Mucosa of stomach (tissue), 1 donor: ENCODE measurements around the gene VIPR1.

Experiments used
- H3K27me3 ChIP-seq: one replicate; pipeline ENCODE4 v1.7.0; 2013; ENCODE audit warnings: mild to moderate bottlenecking, low read length; ENCODE audit not compliant: control insufficient read depth, insufficient read depth
- H3K36me3 ChIP-seq: one replicate; pipeline ENCODE4 v1.7.0; 2013; ENCODE audit warnings: low read length; ENCODE audit not compliant: control insufficient read depth, insufficient read depth
- H3K4me1 ChIP-seq: one replicate; pipeline ENCODE4 v1.7.0; 2013; ENCODE audit warnings: mild to moderate bottlenecking, low read length; ENCODE audit not compliant: control insufficient read depth, insufficient read depth
- H3K4me3 ChIP-seq: one replicate; pipeline ENCODE4 v1.7.0; 2013; ENCODE audit warnings: low read length
- H3K9ac ChIP-seq: one replicate; pipeline ENCODE4 v1.7.0; 2013; ENCODE audit warnings: mild to moderate bottlenecking, low read length, moderate library complexity
- H3K9me3 ChIP-seq: one replicate; pipeline ENCODE4 v1.7.0; 2013; ENCODE audit warnings: mild to moderate bottlenecking, low read length, moderate library complexity; ENCODE audit not compliant: control insufficient read depth
- donor health status: Pancreatic carcinoma.

Gene VIPR1

DNA sequence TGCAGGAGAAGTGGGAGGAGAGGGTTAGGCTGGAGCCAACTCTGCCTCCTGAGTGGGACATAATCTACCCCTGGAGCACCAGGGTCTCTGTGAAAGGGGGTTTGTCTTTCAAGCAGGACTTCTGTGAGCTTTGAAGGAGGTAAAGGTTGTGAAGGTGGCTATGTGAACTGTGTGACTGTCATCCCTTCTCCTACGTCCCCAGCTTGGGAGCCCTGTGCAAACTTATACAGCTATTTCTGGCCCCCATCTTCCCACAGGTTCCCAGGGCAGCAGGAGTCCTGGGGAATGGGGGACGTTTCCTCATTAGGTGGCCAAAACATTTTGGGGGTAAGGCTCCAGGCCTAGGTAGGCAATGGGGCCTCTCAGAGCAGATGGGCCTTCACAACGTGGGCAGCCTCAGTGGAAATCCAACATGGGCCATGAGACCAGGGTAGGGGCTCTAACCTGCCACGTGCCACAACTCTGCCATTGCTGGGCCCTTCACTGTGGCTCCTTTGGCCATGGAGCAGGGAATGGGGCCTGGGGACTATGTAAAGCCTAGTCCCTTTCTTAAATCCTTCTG, 3.5 kb downstream of the VIPR1 start:
- H3K27me3 ChIP-seq: peaks cover 9% of the 10 kb centered on the region
- H3K9me3 ChIP-seq: no peaks in the 10 kb centered on the region
- H3K4me3 ChIP-seq: no peak overlapping the region
- no peaks in the 10 kb centered on the region for H3K36me3 ChIP-seq
- H3K4me1 ChIP-seq: peaks cover 79% of the 10 kb centered on the region
- no peak overlapping the region for H3K9ac ChIP-seq

DNA sequence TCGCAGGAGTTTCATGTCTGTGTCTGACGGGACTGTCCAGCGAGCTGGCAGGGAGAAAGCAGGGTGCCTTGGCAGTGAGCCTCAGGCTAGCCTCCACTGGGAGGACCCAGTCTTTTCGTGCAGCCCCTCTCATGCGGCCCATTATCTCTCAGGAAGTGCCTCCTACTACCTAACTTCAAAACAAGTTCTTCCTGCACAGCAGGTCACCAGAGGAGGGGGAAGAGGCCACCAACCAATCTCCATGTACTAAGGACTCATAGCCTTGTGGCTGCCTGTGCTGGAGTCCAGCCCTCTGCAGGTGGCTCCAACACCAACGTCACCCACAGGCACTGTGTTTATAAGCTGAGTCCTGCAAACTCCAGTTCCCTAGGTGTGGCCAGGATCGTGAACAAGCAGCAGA, 4.8 kb downstream of the VIPR1 start:
- peak overlapping the region; percentile 26 for H3K9ac ChIP-seq
- no peaks in the 10 kb centered on the region for H3K9me3 ChIP-seq
- H3K27me3 ChIP-seq: no peaks in the 10 kb centered on the region
- H3K4me3 ChIP-seq: no peak overlapping the region
- no peaks in the 10 kb centered on the region for H3K36me3 ChIP-seq
- peaks cover 71% of the 10 kb centered on the region for H3K4me1 ChIP-seq

- Histone ChIP-seq H3K27me3 (no peaks in the 10 kb centered on the region), H3K4me1 (peaks cover 71% of the 10 kb centered on the region), H3K36me3 (no peaks in the 10 kb centered on the region), H3K4me3 (no peak overlapping the region), H3K9ac (peak overlapping the region; percentile 35), H3K9me3 (no peaks in the 10 kb centered on the region)
Observed at GRCh38 chr3:42507761-42508335, 5.4 kb downstream of the VIPR1 start.

DNA sequence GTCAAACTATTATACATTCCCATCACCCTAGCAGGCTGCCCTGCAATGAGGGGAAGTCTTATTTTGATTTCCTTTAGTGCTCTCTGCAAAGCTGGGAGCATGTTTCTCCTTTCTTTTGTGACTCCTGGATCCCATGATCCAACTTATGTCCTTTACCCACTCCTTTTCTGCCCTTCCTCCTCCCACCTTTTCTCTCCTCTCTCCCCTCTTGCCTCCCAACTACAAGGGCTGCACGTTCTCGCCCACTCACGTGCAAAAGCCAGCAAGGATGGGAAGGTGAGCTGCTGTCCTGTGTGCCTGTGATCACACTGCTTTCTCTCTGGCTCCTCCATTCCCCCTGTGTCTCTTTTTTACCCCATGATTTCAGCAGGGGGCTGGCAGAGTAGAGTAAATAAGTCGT, 6.1 kb downstream of the VIPR1 start:
- peaks cover 64% of the 10 kb centered on the region for H3K4me1 ChIP-seq
- no peaks in the 10 kb centered on the region for H3K9me3 ChIP-seq
- no peaks in the 10 kb centered on the region for H3K36me3 ChIP-seq
- H3K9ac ChIP-seq: no peak overlapping the region
- no peak overlapping the region for H3K4me3 ChIP-seq
- no peaks in the 10 kb centered on the region for H3K27me3 ChIP-seq

- Histone ChIP-seq H3K9ac (no peak overlapping the region), H3K36me3 (no peaks in the 10 kb centered on the region), H3K4me3 (no peak overlapping the region), H3K9me3 (no peaks in the 10 kb centered on the region), H3K4me1 (peaks cover 59% of the 10 kb centered on the region), H3K27me3 (no peaks in the 10 kb centered on the region)
Observed at GRCh38 chr3:42509111-42509510, 6.7 kb downstream of the VIPR1 start.

- Histone ChIP-seq H3K36me3 (no peaks in the 10 kb centered on the region), H3K27me3 (no peaks in the 10 kb centered on the region), H3K4me1 (peaks cover 59% of the 10 kb centered on the region), H3K9ac (no peak overlapping the region), H3K9me3 (no peaks in the 10 kb centered on the region), H3K4me3 (no peak overlapping the region)
Observed at GRCh38 chr3:42510325-42510724, 7.9 kb downstream of the VIPR1 start.

DNA sequence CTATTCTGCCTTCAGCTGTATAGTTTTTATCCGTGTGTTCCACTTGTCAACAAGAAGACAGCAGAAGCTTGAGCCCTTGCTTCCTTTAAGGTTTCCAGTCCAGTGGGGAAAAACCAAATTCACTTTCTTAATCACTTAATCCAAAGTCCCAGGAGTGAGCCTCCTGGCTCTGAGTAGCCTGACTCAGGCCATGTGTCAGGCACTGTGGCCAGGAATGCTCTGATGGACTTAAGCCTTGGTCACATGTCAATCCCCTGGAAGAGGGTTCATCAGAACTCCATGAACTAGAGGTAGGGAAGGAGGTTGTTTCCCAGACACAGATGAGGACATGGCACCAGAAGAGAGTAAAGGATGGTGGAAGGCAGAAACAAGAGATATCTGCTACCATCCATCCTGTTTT, 8.8 kb downstream of the VIPR1 start:
- Histone ChIP-seq H3K27me3 (no peaks in the 10 kb centered on the region), H3K9ac (no peak overlapping the region), H3K36me3 (no peaks in the 10 kb centered on the region), H3K9me3 (no peaks in the 10 kb centered on the region), H3K4me1 (peaks cover 63% of the 10 kb centered on the region), H3K4me3 (no peak overlapping the region)

DNA sequence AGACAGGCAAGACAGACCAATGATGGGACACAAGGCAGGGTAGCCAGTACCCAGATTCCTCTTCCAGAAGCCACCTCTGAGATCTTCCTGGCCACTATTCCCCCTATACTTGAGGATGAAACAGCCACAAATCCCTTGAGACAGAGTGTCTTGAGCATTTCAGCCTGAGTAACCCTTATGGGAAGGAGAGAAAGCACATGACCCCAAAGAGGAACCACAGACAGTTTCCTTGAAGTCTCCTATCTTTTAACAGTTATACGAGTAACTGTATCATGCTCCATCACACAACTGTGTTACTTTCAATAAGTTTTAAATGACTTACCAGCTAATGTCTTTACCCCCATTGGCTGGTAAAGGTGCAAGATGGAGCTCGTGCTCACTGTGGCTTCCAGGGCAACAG, 9.3 kb downstream of the VIPR1 start:
- Histone ChIP-seq H3K9me3 (no peaks in the 10 kb centered on the region), H3K4me1 (peaks cover 68% of the 10 kb centered on the region), H3K9ac (no peak overlapping the region), H3K36me3 (no peaks in the 10 kb centered on the region), H3K27me3 (no peaks in the 10 kb centered on the region), H3K4me3 (no peak overlapping the region)

GRCh38 chr3:42513121-42513520, 10.7 kb downstream of the VIPR1 start:
- H3K36me3 ChIP-seq: no peaks in the 10 kb centered on the region
- H3K9me3 ChIP-seq: no peaks in the 10 kb centered on the region
- no peak overlapping the region for H3K4me3 ChIP-seq
- peaks cover 65% of the 10 kb centered on the region for H3K4me1 ChIP-seq
- H3K9ac ChIP-seq: no peak overlapping the region
- no peaks in the 10 kb centered on the region for H3K27me3 ChIP-seq

DNA sequence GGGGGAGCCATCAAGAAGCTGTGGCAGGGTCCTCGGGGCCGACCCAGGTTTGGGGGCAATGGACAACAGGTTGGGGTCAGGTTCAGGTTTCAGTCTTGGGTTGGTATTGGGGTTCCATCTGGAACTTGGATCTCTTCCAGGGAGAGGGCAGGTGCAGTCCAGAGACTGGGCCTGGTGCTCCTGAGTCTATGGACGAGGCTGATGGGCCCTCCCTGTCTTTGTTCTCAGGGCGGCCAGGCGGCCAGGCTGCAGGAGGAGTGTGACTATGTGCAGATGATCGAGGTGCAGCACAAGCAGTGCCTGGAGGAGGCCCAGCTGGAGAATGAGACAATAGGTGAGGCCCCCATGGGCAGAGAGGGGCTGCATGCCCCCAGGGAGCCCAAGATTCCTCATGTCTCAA, 11.1 kb downstream of the VIPR1 start:
- H3K4me3 ChIP-seq: no peak overlapping the region
- H3K4me1 ChIP-seq: peaks cover 65% of the 10 kb centered on the region
- H3K9me3 ChIP-seq: no peaks in the 10 kb centered on the region
- no peaks in the 10 kb centered on the region for H3K27me3 ChIP-seq
- H3K9ac ChIP-seq: no peak overlapping the region
- no peaks in the 10 kb centered on the region for H3K36me3 ChIP-seq

- H3K4me1 ChIP-seq: peaks cover 64% of the 10 kb centered on the region
- no peaks in the 10 kb centered on the region for H3K27me3 ChIP-seq
- H3K9me3 ChIP-seq: no peaks in the 10 kb centered on the region
- H3K4me3 ChIP-seq: no peak overlapping the region
- H3K36me3 ChIP-seq: no peaks in the 10 kb centered on the region
- peak overlapping the region; percentile 47 for H3K9ac ChIP-seq
Observed at GRCh38 chr3:42514876-42515275, 12.4 kb downstream of the VIPR1 start.

DNA sequence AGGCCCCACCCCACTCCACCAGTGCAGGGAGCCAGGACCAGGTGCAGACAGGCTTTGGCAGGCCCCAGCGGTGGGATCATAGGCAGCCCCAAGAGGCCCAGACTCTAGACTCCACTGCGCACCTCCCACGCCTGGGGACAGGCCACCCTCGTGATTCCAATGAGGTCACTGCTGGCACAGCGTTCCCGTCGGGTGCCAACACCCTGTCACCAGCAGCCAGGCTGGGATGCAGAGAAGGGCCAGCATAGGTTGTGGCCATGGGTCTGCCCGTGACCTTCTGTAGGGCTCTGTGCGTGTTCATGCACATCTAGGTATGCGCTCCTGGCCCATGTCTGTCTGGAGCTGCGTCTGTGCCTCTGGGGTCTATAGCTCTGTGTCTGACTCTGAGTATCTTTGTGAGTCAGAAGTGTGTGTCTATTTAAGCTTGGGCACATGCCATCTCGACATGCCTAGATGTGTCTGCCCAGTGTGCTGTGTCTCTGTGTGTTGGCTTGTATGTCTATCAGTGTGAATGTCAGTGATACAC, 13.0 kb downstream of the VIPR1 start:
- Histone ChIP-seq H3K27me3 (no peaks in the 10 kb centered on the region), H3K36me3 (no peaks in the 10 kb centered on the region), H3K4me3 (no peak overlapping the region), H3K4me1 (peaks cover 64% of the 10 kb centered on the region), H3K9me3 (no peaks in the 10 kb centered on the region), H3K9ac (peak overlapping the region; percentile 47)
